HG03432 (cell line): ENCODE data around the gene CDRT15.
"Not testable (repeated sequence)": the region's sequence is repeated elsewhere in the genome, so short reads cannot be mapped to it uniquely, and the experiment has no call there.

Experiments used
- ATAC-seq: cut with Tn5 transposase; IDR thresholded peaks from one replicate; pipeline ENCODE4 v1.9.1; 2021; ENCODE audit warnings: mild to moderate bottlenecking, moderate library complexity; ENCODE audit not compliant: unreplicated experiment

The CDRT15 gene

DNA sequence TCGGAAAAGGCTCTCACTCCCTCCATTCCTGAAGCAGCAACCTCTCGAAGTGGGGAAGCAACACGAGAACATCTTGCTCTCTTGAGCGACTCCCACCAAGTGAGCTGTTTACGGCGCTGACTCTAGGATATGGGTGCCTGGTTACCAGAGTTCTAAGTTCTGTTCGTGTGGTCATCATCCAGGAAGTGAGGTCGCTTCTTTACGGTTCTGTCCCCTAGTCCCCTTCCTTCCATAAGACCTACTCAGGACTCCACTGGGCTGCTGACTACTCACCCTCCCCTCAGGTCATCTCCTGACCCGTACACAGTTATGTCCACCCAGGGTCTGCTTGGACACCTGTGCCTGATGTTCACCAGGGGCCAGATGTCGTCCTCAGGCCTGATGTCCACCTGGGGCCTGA, at the start of gene CDRT15:
CDRT15 (minus strand) TSS at position 101 of the 400 bp plus-strand sequence; CDS start at position 72, 29 bp downstream.
- ATAC-seq, result not testable (repeated sequence)

DNA sequence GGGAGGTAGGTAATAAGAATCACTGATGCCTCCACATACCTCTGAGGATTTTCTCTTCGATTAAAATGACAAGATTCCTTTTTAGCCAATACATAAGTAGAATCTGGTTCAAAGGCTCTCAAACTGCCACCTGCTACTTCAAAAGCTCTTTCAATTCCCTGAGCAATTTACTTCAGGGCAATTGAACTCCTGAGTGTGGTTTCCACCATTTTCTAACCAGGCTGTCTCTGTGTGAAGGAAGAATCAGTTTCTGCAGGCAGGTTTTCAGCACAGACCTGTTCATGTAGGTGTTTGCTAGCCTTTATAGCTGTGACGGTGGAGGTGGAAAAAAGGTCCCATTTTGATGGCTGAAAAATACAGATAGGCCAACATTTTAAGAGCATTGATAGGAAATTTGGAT, 46.1 kb upstream of the CDRT15 start:
- no peak for ATAC-seq

DNA sequence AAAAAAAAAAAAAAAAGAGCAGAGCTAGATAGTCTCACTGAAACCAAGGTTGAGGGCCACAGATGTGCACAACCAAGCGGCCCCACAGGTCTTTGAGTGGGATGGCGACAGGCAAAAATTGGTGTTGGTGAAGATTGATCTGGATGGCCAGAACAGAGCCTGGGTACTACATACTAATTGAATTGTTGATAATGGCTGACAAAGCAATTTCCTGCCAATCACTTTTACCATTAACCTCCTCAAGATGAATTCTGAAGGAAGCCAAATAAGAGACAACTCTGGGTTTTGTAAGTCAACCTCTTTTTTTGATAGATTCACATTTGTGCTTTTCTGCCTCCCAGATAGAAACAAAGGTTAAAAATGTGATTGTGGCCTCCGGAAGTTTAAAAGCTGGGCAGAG, 44.9 kb upstream of the CDRT15 start:
- ATAC-seq, result no peak

DNA sequence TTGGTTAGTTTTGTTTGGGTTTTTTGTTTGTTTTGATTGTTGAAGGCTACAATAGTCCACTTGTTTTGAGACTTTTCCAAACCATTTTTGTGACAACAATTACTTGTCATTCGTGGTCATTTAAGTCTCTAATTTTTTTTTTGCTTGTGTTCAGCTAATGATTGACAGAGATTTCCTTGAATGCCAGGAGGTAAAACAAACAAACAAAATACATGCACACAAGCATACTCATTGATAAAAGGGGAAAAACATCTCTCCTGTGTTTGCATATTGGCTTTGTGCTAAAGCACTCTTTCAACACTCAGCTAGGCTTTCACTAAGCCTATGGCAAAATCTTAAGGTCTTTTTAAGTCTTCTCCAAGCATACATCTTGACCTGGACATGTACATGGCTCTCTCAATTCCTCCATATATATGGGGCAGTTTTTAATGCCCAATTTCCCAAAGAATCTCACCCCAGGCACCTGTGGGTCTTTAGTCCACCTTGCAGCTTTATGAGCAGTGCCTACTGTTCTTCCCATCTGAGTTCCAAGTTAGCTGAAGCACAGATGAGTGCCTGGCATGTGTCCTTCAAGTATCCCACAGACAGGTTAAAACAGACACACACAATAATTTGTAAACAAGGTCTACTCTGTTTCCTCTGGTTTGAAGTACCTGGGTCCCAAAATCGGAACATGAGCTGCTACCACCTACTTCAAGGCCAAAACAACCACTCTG, 40.0 kb upstream of the CDRT15 start:
- ATAC-seq, result no peak

GRCh38 chr17:14270508-14270907, 33.8 kb upstream of the CDRT15 start:
- ATAC-seq, result no peak

DNA sequence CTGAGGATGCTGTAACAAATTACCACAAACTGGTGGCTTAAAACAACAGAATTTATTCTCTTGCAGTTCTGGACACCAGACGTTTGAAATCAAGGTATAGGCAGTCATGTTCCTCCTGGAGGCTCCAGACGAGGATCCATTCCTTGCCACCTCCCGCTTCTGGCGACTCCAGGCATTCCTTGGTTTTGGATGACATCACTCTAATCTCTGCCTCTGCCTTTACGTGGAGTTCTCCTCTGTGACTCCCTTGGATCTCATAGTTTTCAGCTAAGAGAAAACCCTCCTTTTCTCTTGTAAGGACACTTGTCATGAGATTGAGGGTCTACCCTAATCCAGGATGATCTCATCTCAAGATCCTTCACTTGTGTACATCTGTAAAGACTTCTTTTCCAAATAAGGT, 32.8 kb upstream of the CDRT15 start:
- ATAC-seq, result no peak

DNA sequence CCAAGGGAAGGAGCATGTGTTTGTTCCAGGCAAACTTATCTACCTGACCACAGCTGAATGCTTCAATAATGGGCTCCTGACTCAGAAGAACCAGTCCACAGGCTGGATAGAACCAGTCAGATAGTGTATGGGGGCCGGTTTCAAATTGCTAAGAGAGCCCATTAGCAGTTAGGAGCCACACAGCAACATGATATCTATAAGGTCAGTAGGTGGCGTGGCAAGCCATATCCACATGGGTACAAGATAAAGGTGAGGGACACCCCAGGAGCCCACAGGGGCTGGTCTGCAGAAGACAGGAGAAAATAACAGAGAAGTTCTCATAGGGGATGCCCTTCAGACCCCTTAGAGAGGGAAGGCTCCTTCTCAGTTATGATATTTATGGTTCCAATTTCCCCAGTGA, 31.6 kb upstream of the CDRT15 start:
- ATAC-seq, result no peak

- no peak for ATAC-seq
Observed at GRCh38 chr17:14261406-14261805, 24.7 kb upstream of the CDRT15 start.

DNA sequence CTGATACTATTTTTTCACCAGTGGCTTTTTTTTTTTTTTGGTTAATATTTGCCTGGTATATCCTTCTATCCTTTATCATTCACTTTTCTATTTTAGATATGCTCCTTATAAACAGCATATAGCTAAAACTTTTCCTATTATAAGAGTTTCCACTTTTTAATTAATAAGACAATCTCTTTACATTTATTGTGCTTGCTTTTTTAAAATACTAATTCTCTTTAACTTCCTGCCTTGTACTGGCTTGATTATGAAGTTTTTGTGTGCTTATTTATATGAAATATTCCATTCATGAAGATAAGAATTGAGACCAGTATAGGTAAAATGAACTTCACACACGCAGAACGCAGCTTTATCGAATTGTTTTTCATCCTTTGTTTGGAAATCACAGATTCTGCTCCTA, 9.0 kb upstream of the CDRT15 start:
- ATAC-seq, result no peak

- ATAC-seq, result no peak
Observed at GRCh38 chr17:14245002-14245401, 8.3 kb upstream of the CDRT15 start.

- ATAC-seq, result not testable (repeated sequence)
Observed at GRCh38 chr17:14239271-14239670, 2.6 kb upstream of the CDRT15 start.

- not testable (repeated sequence) for ATAC-seq
Observed at GRCh38 chr17:14236032-14236431, 630 bp downstream of the CDRT15 start.

DNA sequence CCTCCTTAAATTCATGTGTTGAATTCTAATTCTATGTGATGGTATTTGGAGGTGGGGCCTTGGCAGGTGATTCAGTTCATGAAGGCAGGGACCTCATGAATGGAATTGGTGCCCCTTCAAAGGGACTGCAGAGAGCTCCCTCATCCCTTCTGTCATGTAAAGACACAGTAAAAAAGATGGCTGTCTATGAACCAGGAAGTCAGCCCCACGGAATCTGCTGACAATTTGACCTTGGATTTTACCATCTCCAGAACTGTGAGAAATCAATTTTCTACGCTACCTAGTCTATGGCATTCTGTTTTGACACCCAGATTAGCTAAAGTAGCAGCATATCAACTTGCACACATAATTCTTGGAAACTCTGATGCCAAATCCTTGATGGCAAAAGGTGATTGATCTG, 1.6 kb downstream of the CDRT15 start:
- ATAC-seq, result not testable (repeated sequence)

- not testable (repeated sequence) for ATAC-seq
Observed at GRCh38 chr17:14231187-14231586, 5.5 kb downstream of the CDRT15 start.

DNA sequence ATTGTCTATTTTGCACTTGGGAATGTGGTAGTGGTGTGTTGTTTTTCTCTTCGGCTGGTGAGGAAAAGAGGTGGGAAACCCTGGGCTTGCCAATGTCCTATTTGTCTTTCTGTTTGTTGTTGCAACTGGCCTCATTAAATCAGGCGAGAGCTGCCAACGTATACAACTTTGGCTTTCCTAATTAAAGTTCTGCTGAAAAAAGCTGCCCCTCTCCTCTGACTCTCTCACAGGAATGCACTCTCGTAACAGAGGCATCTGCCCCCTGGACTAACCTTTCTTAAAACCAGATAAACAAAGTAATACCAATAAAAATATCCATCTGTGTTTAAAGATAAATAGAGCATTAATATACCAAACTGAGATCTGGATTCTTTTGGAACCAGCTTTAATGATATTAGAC, 7.8 kb downstream of the CDRT15 start:
- no peak for ATAC-seq

DNA sequence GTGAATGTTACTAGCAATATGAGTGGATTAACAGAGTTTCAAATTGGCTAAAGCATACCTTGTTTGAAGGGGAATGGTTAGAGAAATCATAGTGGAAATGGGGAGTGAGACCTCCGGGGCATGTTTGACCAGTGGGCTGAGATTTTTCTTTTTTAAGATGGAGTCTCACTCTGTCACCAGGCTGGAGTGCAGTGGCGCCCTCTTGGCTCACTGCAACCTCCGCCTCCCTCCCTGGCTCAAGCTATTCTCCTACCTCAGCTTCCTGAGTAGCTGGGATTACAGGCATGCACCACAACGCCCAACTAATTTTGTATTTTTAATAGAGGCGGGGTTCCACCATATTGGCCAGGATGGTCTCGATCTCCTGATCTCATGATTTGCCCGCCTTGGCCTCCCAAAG, 9.6 kb downstream of the CDRT15 start:
- no peak for ATAC-seq

GRCh38 chr17:14225254-14225980, 11.2 kb downstream of the CDRT15 start:
- ATAC-seq, result no peak

GRCh38 chr17:14222611-14223010, 14.1 kb downstream of the CDRT15 start:
- ATAC-seq, result no peak

DNA sequence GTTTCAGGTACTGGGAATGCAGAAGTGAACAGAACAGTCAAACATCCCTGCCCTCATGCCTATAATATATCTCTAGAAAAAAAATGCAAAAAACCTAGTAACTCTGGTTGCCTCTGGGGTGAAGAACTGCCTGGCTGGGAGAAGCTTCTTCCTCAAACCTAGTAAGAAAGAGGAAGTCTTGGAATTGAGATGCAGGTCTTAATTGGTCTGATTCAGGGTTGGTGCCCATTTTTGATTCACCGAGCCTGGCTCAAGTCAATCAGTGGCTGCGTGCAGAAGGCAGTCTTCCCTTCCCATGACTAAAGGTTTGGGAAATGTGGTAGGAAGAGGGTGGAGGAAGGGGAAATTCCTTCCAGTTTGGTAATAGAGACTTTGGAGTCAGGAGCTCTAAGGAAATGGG, 22.4 kb downstream of the CDRT15 start:
- ATAC-seq, result no peak

GRCh38 chr17:14212401-14212800, 24.3 kb downstream of the CDRT15 start:
- ATAC-seq, result no peak

- no peak for ATAC-seq
Observed at GRCh38 chr17:14211801-14212200, 24.9 kb downstream of the CDRT15 start.

DNA sequence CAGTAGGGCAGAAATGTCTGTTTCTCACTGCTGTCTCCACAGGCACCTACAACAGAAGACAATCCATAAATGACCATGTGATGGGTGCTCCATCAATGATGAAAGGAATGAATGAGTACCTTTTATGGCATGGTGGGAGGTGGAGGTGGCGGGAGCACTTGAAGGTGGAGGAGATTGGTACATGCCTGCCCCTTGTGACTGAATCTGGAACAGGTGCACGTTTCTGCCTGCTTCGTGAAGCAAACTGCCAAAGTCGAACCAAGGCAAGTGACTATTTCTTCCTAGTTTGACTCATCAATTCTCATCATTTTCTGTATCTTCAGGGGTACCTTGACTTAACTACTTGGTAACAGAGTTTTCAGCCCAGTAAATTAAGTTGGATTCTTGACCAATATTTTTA, 25.4 kb downstream of the CDRT15 start:
- ATAC-seq, result no peak
